ENCODE measurements around the gene CITED2.

DNA sequence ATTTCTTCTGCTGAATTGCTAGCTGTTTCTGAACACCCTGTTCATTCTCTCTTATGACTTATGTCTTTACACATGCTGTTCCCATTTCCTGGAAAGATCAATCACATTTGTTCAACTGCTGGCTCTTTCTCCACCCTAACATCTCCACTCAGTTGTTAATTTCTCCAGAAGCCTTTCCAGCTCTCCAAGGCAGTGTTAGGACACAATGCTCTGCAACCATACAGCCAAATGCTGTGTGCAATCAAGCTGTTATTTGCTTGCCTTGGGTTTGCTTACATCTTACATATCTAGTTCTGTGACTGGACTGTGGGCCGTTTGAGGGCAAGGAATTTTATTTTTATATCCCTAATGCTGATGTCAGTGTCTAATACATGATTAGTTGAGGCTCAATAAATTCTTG lies 24.2 kb upstream of the CITED2 start:
- TF ChIP-seq, protein P1, sequence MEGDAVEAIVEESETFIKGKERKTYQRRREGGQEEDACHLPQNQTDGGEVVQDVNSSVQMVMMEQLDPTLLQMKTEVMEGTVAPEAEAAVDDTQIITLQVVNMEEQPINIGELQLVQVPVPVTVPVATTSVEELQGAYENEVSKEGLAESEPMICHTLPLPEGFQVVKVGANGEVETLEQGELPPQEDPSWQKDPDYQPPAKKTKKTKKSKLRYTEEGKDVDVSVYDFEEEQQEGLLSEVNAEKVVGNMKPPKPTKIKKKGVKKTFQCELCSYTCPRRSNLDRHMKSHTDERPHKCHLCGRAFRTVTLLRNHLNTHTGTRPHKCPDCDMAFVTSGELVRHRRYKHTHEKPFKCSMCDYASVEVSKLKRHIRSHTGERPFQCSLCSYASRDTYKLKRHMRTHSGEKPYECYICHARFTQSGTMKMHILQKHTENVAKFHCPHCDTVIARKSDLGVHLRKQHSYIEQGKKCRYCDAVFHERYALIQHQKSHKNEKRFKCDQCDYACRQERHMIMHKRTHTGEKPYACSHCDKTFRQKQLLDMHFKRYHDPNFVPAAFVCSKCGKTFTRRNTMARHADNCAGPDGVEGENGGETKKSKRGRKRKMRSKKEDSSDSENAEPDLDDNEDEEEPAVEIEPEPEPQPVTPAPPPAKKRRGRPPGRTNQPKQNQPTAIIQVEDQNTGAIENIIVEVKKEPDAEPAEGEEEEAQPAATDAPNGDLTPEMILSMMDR (IDR thresholded peaks at IDR 0.05): no peak
- no peak for TF ChIP-seq POLR2A (IDR thresholded peaks at IDR 0.05)

All from uterus (tissue), 2 donors.